ENCODE measurements around the gene NADK. TPM values are rescaled to one million over a fixed set of nuclear protein-coding genes. Genes with fewer than 3 reads are reported as not detected.
A peak's percentile ranks its signal among the peaks of the same experiment; 100 is the strongest.

Gene NADK
- total and polyA plus RNA-seq, 2 of the 13 experiments (the other 11 are each of a cell fraction or from before 2014, with no cell fraction given) = 56.6 to 60.1 TPM

DNA sequence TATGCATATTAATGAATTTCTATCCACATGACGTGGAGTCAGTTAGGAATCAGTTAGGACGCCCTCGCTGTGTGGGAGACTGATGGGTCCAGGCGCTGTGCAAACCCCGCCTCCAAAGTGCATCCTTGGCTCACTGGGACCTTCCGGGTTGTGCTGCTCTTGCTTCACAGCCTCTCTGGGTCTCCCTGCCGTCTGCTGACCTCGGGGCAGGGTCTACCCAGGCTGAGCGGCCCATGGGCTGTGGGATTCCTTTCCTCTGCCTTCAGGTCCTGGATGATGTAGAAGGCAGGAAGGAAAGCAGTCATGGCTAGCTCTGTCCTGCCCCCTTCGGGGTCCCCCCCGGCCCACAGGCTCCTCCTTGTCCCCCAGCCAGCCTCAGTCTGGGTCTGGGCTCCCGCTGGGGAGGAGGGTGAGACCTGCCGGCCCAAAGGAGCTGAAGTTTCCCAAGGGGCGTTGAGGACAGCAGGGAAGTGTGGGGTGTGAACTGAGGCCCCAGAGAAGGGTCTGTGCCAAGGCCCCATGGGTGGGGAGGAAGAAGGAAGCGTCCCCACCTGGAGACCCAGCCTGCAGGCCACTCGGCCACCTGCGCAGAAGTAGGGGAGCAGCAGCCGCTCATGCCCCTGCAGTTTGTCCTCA, 29.5 kb downstream of the NADK start (continued):
- TF ChIP-seq, protein P1, sequence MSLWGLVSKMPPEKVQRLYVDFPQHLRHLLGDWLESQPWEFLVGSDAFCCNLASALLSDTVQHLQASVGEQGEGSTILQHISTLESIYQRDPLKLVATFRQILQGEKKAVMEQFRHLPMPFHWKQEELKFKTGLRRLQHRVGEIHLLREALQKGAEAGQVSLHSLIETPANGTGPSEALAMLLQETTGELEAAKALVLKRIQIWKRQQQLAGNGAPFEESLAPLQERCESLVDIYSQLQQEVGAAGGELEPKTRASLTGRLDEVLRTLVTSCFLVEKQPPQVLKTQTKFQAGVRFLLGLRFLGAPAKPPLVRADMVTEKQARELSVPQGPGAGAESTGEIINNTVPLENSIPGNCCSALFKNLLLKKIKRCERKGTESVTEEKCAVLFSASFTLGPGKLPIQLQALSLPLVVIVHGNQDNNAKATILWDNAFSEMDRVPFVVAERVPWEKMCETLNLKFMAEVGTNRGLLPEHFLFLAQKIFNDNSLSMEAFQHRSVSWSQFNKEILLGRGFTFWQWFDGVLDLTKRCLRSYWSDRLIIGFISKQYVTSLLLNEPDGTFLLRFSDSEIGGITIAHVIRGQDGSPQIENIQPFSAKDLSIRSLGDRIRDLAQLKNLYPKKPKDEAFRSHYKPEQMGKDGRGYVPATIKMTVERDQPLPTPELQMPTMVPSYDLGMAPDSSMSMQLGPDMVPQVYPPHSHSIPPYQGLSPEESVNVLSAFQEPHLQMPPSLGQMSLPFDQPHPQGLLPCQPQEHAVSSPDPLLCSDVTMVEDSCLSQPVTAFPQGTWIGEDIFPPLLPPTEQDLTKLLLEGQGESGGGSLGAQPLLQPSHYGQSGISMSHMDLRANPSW (CRISPR knock-in tag; IDR thresholded peaks at IDR 0.05; ENCODE audit: borderline replicate concordance) = no peak
- TF ChIP-seq, protein P2, sequence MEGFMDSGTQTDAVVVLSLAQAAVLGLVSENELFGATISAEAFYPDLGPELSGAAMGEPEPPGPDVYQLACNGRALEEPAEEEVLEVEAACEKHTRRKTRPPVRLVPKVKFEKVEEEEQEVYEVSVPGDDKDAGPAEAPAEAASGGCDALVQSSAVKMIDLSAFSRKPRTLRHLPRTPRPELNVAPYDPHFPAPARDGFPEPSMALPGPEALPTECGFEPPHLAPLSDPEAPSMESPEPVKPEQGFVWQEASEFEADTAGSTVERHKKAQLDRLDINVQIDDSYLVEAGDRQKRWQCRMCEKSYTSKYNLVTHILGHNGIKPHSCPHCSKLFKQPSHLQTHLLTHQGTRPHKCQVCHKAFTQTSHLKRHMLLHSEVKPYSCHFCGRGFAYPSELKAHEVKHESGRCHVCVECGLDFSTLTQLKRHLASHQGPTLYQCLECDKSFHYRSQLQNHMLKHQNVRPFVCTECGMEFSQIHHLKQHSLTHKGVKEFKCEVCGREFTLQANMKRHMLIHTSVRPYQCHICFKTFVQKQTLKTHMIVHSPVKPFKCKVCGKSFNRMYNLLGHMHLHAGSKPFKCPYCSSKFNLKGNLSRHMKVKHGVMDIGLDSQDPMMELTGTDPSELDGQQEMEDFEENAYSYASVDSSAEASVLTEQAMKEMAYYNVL (CRISPR knock-in tag; IDR thresholded peaks at IDR 0.05; ENCODE audit: borderline replicate concordance) = no peak
- no peak for TF ChIP-seq ZNF720 (CRISPR knock-in tag; IDR thresholded peaks at IDR 0.05)
- TF ChIP-seq, protein P3, sequence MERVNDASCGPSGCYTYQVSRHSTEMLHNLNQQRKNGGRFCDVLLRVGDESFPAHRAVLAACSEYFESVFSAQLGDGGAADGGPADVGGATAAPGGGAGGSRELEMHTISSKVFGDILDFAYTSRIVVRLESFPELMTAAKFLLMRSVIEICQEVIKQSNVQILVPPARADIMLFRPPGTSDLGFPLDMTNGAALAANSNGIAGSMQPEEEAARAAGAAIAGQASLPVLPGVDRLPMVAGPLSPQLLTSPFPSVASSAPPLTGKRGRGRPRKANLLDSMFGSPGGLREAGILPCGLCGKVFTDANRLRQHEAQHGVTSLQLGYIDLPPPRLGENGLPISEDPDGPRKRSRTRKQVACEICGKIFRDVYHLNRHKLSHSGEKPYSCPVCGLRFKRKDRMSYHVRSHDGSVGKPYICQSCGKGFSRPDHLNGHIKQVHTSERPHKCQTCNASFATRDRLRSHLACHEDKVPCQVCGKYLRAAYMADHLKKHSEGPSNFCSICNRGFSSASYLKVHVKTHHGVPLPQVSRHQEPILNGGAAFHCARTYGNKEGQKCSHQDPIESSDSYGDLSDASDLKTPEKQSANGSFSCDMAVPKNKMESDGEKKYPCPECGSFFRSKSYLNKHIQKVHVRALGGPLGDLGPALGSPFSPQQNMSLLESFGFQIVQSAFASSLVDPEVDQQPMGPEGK (CRISPR knock-in tag; IDR thresholded peaks at IDR 0.05) = peak; percentile 51; the same call in 1 of the 2 replicates
- no peak for TF ChIP-seq ATF7-NPFF (CRISPR knock-in tag; IDR thresholded peaks at IDR 0.05; ENCODE audit: low read depth)
- TF ChIP-seq, protein P4, sequence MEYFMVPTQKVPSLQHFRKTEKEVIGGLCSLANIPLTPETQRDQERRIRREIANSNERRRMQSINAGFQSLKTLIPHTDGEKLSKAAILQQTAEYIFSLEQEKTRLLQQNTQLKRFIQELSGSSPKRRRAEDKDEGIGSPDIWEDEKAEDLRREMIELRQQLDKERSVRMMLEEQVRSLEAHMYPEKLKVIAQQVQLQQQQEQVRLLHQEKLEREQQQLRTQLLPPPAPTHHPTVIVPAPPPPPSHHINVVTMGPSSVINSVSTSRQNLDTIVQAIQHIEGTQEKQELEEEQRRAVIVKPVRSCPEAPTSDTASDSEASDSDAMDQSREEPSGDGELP (IDR thresholded peaks at IDR 0.05; ENCODE audit: borderline replicate concordance, low read depth) = no peak; the same call in 1 of the 2 replicates
- TF ChIP-seq CC2D1A (CRISPR knock-in tag; IDR thresholded peaks at IDR 0.05) = no peak
- no peak for TF ChIP-seq ZNF143 (CRISPR knock-in tag; IDR thresholded peaks at IDR 0.05)
- no peak for TF ChIP-seq ZNF34 (CRISPR knock-in tag; IDR thresholded peaks at IDR 0.05; ENCODE audit: borderline replicate concordance)
- no peak for TF ChIP-seq U2AF2 (IDR thresholded peaks at IDR 0.05; ENCODE audit: low read depth, low read length)
- no peak for TF ChIP-seq SCMH1 (CRISPR knock-in tag; IDR thresholded peaks at IDR 0.05; ENCODE audit: borderline replicate concordance)
- TF ChIP-seq, protein P5, sequence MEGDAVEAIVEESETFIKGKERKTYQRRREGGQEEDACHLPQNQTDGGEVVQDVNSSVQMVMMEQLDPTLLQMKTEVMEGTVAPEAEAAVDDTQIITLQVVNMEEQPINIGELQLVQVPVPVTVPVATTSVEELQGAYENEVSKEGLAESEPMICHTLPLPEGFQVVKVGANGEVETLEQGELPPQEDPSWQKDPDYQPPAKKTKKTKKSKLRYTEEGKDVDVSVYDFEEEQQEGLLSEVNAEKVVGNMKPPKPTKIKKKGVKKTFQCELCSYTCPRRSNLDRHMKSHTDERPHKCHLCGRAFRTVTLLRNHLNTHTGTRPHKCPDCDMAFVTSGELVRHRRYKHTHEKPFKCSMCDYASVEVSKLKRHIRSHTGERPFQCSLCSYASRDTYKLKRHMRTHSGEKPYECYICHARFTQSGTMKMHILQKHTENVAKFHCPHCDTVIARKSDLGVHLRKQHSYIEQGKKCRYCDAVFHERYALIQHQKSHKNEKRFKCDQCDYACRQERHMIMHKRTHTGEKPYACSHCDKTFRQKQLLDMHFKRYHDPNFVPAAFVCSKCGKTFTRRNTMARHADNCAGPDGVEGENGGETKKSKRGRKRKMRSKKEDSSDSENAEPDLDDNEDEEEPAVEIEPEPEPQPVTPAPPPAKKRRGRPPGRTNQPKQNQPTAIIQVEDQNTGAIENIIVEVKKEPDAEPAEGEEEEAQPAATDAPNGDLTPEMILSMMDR (CRISPR knock-in tag; IDR thresholded peaks at IDR 0.05) = peak; percentile 18; the same call in 1 of the 2 replicates
- no peak for TF ChIP-seq DNMT1 (CRISPR knock-in tag; IDR thresholded peaks at IDR 0.05)
- no peak for TF ChIP-seq SMYD3 (CRISPR knock-in tag; IDR thresholded peaks at IDR 0.05)
- TF ChIP-seq, protein P6, sequence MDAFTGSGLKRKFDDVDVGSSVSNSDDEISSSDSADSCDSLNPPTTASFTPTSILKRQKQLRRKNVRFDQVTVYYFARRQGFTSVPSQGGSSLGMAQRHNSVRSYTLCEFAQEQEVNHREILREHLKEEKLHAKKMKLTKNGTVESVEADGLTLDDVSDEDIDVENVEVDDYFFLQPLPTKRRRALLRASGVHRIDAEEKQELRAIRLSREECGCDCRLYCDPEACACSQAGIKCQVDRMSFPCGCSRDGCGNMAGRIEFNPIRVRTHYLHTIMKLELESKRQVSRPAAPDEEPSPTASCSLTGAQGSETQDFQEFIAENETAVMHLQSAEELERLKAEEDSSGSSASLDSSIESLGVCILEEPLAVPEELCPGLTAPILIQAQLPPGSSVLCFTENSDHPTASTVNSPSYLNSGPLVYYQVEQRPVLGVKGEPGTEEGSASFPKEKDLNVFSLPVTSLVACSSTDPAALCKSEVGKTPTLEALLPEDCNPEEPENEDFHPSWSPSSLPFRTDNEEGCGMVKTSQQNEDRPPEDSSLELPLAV (CRISPR knock-in tag; conservative IDR thresholded peaks at IDR 0.05; ENCODE audit: low read depth) = no peak
- no peak for TF ChIP-seq ZNF776 (CRISPR knock-in tag; IDR thresholded peaks at IDR 0.05)
- TF ChIP-seq HMG20A (CRISPR knock-in tag; IDR thresholded peaks at IDR 0.05; ENCODE audit: borderline replicate concordance) = no peak
- no peak for TF ChIP-seq SYNCRIP (IDR thresholded peaks at IDR 0.05; ENCODE audit: insufficient read depth, low read depth, low read length)

All from HepG2 (cell line).